BE2C (cell line): ENCODE data around the gene KRTAP16-1. TPM values are rescaled to one million over a fixed set of nuclear protein-coding genes. Genes with fewer than 3 reads are reported as not detected.
"Not testable (repeated sequence)": the region's sequence is repeated elsewhere in the genome, so short reads cannot be mapped to it uniquely, and the experiment has no call there.

Experiments
- DNase-seq: peaks from one replicate; pipeline ENCODE4 v3.0.0-alpha.2; 2020
- H3K27me3 ChIP-seq: fragments of 250-450 bp; sonication (Bioruptor Pico); 2 replicates; pipeline ENCODE4 v1.5.1; 2020; ENCODE audit warnings: mild to moderate bottlenecking
- H3K36me3 ChIP-seq: fragments of 250-450 bp; sonication (Bioruptor Pico); 2 replicates; pipeline ENCODE4 v1.5.1; 2020; ENCODE audit warnings: mild to moderate bottlenecking
- H3K4me1 ChIP-seq: fragments of 250-450 bp; sonication (Bioruptor Pico); 2 replicates; pipeline ENCODE4 v1.5.1; 2020
- H3K4me3 ChIP-seq: 2 replicates; pipeline ENCODE4 v1.5.1; 2011; ENCODE audit warnings: low read depth, low read length
- H3K9me3 ChIP-seq: fragments of 250-450 bp; sonication (Bioruptor Pico); 2 replicates; pipeline ENCODE4 v1.5.1; 2020
- polyA plus RNA-seq: library from polyadenylated mRNA; unstranded; fragments of >200 nt; gene quantifications from one replicate; pipeline ENCODE4 v1.2.1, GENCODE V29; 2012; ENCODE audit warnings: low read depth, missing spikeins; ENCODE audit not compliant: insufficient read length, insufficient read depth
- TF ChIP-seq, protein P1 (sequence below): IDR thresholded peaks from 2 replicates; pipeline ENCODE4 v1.5.1; 2012; ENCODE audit warnings: mild to moderate bottlenecking, low read depth, low read length

Gene KRTAP16-1
- not detected for polyA plus RNA-seq

DNA sequence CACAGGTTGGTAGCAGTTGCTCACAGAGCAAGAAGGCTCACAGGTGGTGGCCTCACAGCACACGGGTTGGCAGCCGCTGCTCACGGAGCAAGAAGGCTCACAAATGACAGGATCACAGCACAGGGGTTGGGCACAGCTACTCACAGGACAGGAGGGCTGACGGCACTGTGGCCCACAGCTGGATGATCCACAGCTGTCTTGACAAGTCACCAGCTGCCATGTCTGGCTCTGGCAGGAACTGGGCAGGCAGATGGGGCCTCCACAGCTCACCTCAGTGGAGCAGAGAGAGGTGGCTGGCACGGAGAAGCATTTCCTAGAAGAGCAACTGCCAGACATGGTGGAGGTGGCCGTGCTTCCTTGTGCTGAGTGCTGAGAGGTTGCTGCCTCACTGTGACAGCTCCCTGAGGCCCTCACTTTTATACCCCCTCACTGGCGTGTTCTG, at the start of gene KRTAP16-1:
Gene KRTAP16-1 (minus strand): TSS at position 392 of the 442 bp plus-strand sequence. CDS start 56 bp downstream, at position 336.
- TF ChIP-seq, protein P1, sequence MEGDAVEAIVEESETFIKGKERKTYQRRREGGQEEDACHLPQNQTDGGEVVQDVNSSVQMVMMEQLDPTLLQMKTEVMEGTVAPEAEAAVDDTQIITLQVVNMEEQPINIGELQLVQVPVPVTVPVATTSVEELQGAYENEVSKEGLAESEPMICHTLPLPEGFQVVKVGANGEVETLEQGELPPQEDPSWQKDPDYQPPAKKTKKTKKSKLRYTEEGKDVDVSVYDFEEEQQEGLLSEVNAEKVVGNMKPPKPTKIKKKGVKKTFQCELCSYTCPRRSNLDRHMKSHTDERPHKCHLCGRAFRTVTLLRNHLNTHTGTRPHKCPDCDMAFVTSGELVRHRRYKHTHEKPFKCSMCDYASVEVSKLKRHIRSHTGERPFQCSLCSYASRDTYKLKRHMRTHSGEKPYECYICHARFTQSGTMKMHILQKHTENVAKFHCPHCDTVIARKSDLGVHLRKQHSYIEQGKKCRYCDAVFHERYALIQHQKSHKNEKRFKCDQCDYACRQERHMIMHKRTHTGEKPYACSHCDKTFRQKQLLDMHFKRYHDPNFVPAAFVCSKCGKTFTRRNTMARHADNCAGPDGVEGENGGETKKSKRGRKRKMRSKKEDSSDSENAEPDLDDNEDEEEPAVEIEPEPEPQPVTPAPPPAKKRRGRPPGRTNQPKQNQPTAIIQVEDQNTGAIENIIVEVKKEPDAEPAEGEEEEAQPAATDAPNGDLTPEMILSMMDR = no peak
- H3K4me3 ChIP-seq = no peak within 1 kb of the TSS
- no peaks in the 10 kb centered on the region for H3K9me3 ChIP-seq
- DNase-seq = no peak
- H3K36me3 ChIP-seq = no peaks in the 10 kb centered on the region
- no peaks in the 10 kb centered on the region for H3K4me1 ChIP-seq
- H3K27me3 ChIP-seq = peaks cover 72% of the 10 kb centered on the region

GRCh38 chr17:41354536-41354935, 45.4 kb upstream of the KRTAP16-1 start:
- no peaks in the 10 kb centered on the region for H3K4me1 ChIP-seq
- DNase-seq = no peak
- no peaks in the 10 kb centered on the region for H3K36me3 ChIP-seq
- TF ChIP-seq, protein P1 = no peak
- no peak overlapping the region for H3K4me3 ChIP-seq
- no peaks in the 10 kb centered on the region for H3K9me3 ChIP-seq
- peaks cover 23% of the 10 kb centered on the region for H3K27me3 ChIP-seq

GRCh38 chr17:41352597-41353366, 43.7 kb upstream of the KRTAP16-1 start:
- Histone ChIP-seq H3K36me3 (no peaks in the 10 kb centered on the region), H3K4me3 (no peak overlapping the region), H3K27me3 (peaks cover 23% of the 10 kb centered on the region), H3K4me1 (no peaks in the 10 kb centered on the region), H3K9me3 (no peaks in the 10 kb centered on the region)
- TF ChIP-seq, protein P1 = no peak
- DNase-seq = no peak

DNA sequence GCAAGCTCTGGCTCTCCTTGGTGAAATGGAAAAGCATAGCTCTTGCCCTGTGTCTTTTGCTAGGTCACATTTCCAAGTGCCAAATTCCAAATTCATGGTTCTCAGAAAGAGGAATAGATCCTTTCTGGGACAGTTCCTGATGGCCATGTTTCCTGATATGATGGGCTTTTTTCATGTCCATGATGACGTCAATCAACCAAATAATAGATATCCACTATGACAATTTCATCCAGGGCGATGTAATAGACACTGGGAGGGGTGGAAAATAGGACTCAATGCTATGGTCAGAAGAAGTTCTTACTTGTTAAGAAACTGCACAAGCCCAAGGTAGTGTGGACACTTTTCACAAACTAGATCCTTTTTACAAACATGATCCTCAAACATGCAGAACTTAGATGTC, 42.1 kb upstream of the KRTAP16-1 start:
- H3K36me3 ChIP-seq = no peaks in the 10 kb centered on the region
- no peaks in the 10 kb centered on the region for H3K9me3 ChIP-seq
- H3K4me1 ChIP-seq = no peaks in the 10 kb centered on the region
- H3K27me3 ChIP-seq = peaks cover 19% of the 10 kb centered on the region
- TF ChIP-seq, protein P1 = no peak
- H3K4me3 ChIP-seq = no peak overlapping the region
- no peak for DNase-seq

DNA sequence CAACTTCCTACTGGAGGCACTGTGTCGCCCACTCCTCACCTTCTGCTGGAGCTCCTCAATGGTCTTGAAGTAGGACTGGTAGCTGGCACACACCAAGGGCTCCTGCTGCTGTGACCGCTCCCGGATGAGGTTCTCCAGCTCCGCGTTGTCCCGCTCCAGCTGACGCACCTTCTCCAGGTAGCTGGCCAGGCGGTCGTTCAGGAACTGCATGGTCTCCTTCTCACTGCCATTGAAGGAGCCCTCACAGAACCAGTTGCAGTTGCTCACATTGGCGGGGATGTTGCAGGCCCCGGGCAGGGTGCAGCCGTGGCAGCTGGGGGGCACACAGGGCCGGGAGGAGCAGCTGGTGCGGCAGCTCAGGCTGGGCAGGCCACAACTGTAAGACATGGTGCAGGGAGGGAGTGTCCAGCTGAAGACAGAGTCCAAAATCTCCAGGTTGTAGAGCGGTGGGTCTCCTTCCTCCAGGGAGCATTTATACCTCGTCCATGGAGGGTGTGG, 41.3 kb upstream of the KRTAP16-1 start, which contains the start of gene KRT33A:
Gene KRT33A (minus strand): TSS at position 448 of the 498 bp plus-strand sequence. CDS start 61 bp downstream, at position 387.
- H3K9me3 ChIP-seq, H3K36me3 ChIP-seq, H3K4me1 ChIP-seq, H3K4me3 ChIP-seq, DNase-seq: not testable (repeated sequence)
- peaks cover 14% of the 10 kb centered on the region for H3K27me3 ChIP-seq

DNA sequence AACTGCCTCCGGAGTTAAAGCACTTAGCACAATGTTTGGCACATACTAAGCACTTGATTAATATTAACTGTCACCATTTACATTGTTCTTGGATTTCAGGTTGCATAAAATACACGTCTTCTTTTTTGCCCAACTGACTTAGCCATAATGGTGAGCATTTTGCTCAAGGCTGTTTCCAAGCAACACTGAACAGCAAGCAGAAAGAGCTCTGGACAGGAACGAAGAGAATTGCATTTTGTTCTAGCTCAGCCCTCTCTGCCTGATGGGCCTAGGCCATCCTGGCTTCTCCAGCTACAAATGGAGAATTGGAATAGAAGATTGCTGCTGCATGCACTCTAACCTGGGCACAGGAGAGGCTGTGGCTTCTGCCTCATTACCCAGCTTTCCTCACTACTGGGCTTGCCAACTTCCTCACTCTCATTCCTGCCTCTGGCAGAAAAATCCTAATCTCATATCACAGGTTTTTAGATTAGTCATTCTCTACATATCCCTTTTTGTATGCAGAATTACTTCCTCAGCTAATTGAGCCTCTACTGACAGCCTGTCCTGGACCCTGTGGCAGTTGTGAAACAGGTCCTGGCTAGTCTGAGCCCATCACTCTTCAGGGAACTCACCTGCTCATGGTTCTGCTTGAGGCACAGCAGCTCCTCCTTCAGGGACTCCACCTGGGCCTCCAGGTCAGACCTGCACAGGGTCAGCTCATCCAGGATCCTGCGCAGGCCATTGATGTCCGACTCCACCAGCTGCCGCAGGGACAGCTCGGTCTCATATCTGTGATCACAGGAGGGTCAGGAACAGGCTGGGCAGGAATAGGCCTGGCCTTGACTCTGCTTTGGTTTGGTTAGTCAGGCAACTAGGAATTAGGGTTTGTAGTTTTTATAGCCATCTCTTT, 39.0 kb upstream of the KRTAP16-1 start:
- Histone ChIP-seq H3K9me3 (no peaks in the 10 kb centered on the region), H3K4me1 (no peaks in the 10 kb centered on the region), H3K27me3 (peaks cover 11% of the 10 kb centered on the region), H3K36me3 (no peaks in the 10 kb centered on the region), H3K4me3 (no peak overlapping the region)
- TF ChIP-seq, protein P1 = no peak
- DNase-seq = no peak

- not testable (repeated sequence) for H3K4me1 ChIP-seq
Observed at GRCh38 chr17:41346421-41346820, 37.3 kb upstream of the KRTAP16-1 start.

More at GRCh38 chr17:41346421-41346820, 37.3 kb upstream of the KRTAP16-1 start:
- not testable (repeated sequence) for H3K27me3 ChIP-seq, H3K36me3 ChIP-seq, H3K9me3 ChIP-seq, DNase-seq, H3K4me3 ChIP-seq
